ENCODE data around the gene LEPR.

LEPR gene

DNA sequence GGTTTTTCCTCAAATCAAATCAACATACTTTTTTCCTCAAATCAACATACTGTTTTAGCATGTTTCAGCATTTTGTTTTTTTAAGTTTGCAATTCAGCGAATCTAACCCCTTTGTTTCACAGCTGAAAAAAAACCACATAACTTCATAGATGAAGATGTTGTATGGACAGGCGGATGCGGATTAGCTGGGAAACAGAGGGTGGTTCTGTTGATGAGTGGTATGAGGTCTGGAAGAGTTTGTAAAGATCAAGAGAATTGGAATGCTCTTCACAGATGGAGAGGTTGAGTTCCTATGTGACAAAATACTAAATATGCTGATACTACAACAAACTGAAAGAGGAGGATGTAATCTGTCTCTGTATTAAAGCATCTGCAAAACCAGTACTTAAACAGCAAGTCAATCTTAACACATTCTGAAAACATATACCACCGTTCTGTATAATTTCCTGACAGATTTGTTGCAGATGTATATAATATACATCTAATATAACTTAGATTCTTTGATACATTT, 10.6 kb upstream of the LEPR start:
- DNase-seq (ENCODE audit: low read depth) = no peak

DNA sequence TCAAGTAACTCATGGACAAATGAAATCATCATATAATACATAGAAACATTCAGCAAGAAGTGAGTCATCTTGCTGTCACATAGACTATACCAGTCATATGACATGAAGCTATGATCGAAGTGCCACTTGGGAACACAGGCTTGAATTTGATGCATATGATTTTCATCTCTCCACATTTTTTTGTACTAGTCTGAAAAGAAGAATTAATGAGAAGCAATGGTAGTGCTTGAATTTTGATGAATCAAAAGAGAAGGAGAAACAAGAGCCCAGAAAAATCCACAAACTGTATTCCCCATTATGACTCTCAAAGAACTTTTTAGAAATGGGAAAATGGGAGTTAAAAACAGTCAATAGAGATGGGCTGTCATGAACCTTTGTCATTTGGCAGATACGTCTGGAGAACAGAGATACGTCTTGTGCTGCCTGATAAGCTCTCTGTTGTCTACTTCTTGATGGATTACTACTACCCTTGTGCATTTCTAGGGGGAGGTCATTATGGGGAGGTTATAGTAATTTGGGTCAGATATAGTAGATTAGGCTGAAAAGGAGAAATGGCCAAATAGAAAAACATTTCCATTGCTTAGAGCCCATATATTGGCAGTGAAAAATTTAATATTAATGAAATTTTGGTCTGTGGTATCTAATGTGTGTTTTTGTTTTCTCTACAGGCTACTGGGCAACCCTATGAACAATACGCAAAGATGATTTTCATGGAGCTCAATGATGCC, 8.0 kb upstream of the LEPR start:
- DNase-seq (ENCODE audit: low read depth) = no peak

GRCh38 chr1:65412984-65413375, 7.5 kb upstream of the LEPR start:
- DNase-seq (ENCODE audit: low read depth) = peak; percentile 65

DNA sequence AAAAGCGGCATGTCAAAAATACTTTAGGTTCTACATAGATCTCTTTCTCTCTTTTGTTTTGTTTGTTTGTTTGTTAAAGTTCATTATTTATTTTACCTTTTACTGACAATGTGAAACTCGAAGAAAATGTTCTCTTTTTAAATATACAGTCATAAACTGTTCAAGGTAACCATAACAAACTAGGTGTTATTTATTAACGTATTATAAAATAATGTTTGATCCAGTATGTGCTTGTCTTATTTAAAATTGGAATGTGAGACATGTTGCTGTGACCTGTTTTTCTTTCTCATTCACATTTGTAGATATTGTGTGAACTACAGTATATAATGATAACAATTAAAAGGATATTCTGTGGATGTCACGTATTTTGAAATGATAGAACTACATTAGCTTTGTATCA, 5.9 kb upstream of the LEPR start:
- no peak for DNase-seq (ENCODE audit: low read depth)

DNA sequence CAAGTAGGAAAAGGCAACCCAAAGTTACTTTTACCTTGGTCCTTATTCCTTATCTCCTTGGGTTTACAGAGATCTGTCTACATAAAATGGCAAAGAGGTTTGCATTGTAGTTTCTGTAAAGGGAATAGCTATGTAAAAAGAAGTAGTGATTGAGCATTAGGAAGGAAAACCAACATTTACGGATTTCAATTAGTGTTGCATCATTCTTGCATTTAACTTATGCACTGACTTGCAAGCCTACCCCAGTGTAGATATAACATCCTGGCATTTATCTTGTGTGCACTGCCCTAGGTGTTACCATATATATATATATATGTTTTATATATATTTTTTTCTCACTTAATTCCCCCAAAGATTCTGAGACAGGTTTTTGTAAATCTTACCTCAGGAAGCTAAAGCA, 3.7 kb upstream of the LEPR start:
- no peak for DNase-seq (ENCODE audit: low read depth)

GRCh38 chr1:65417729-65418128, 2.7 kb upstream of the LEPR start:
- no peak for DNase-seq (ENCODE audit: low read depth)

- no peak for DNase-seq (ENCODE audit: low read depth)
Observed at GRCh38 chr1:65418522-65419185, 1.8 kb upstream of the LEPR start.

GRCh38 chr1:65419681-65420589, 533 bp upstream of the LEPR start:
- peak; percentile 81 for DNase-seq (ENCODE audit: low read depth)

DNA sequence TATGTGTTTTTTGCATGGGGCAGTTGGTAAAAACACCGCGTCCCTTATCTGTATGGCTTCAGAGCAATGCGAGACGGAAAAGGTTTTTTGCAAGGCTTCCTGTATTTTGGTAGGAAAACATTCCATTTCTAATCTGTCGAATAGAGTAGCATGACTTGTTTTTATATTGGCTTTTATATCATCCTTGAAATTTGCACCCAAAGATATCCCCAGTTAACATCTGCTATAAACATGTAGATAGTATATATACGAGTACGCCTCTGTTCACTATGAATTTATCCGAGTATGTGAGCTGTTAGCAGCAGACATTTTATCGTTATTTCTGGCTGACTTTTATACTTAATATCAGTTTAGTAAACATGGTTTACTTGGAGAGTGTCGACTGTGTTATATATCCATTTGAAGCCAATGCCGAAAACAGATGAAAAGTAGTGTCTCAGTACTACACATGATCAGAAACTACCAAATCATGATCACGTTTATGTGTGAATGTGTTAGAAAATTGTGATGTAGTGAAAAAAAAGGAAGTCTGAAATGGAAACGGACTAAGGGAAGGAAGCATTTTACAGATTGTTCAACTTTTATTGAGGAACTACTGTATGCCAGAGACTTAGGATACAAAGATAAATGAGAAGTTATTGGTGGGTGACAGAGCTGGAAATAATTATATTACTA, 1.0 kb downstream of the LEPR start:
- no peak for DNase-seq (ENCODE audit: low read depth)

DNA sequence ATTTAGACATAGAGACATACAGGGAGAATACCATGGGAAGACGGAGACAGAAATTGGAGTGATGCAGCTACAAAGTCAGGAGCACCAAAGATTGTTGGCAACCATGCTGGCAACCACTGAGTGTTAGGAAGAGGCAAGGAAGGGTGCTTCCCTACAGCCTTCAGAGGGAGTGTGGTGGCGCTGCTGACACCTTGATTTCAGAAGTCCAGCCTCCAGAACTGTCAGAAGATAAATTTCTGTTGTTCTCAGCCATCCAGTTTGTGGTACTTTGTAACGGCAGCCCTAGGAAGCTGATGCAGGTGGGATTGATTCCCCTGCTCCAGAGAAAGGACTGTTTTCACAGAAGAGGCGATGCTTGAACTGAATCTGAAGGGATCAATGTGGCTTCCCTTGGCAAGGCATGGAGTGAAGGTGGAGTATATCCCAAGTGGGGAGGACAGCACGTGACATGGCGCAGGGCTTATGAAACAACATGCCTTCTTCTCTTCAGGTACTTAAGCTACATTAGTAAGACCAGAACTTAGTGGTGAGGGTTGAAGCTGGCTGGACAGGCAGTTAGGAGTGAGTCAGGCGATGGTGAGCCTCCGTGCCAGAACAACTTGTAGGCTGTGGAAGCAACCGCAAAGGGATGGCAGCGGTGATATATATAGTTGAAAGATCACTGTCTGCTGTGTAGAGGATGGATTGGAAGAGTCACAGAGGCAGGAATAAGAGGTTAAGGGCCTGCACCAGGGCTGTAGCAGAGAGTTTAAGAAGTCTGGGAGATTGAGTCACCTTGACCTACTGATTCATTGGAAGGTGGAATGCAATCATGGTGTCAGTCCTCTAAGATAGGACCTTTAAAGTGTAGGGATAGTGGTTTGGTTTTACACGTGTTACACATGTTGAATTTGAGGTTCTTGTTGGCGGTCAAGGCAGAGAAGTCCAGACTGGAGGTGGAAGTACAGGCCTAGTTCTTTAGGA, 2.1 kb downstream of the LEPR start:
- no peak for DNase-seq (ENCODE audit: low read depth)

DNA sequence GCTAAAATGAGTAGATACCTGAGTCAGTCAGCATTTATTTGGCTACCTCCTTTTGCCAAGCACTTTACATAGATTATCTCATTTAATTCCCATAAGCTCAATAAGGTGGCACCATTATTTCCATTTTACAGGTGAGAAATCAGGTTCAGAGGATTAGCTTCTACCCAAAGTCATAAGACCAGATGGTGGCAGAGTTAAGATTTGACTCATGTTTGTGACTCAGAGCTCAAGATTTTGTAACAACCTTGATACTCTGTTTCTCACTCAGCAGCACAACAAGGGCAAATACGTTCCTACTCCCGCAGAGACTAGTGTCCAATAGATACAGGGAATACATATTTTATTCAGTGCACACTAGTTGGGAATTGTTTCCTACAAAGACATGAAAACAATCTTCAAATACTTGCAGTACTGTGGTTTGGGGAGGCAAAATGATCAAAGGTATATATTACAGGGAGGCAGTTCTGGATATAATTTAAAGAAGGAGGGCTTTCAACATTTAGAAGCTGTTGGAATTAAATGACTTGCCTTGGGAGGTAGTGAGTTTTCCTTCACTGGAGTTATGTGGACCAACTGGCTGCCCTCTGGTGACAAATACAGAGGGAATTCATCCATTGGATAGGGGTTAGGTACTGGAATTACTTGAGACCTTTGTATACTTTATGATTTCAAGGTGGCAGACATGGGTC, 3.6 kb downstream of the LEPR start:
- peak; percentile 89 for DNase-seq (ENCODE audit: low read depth)

GRCh38 chr1:65424573-65424889, 4.1 kb downstream of the LEPR start:
- DNase-seq (ENCODE audit: low read depth) = no peak

GRCh38 chr1:65425006-65425405, 4.5 kb downstream of the LEPR start:
- no peak for DNase-seq (ENCODE audit: low read depth)

DNA sequence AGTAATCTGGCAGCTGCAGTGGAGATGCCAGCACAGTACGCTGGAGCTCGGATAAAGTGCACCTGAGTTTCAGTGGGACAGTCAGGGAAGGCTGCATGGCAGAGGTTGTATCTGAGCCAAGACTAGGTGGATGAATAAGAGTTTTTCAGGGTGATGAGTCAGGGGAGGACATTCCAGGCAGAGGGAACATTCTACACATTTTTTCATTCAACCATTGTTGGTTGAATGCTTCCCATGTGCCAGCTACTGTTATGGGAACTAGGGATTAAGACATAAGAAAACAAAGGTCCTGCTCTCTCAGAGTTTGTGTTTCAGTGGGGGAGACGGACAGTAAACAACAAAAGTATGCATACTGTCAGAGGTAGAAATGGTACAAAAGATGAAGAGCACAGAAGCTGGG, 5.2 kb downstream of the LEPR start:
- peak; percentile 94 for DNase-seq (ENCODE audit: low read depth)

- DNase-seq (ENCODE audit: low read depth) = no peak
Observed at GRCh38 chr1:65429078-65429477, 8.6 kb downstream of the LEPR start.

DNA sequence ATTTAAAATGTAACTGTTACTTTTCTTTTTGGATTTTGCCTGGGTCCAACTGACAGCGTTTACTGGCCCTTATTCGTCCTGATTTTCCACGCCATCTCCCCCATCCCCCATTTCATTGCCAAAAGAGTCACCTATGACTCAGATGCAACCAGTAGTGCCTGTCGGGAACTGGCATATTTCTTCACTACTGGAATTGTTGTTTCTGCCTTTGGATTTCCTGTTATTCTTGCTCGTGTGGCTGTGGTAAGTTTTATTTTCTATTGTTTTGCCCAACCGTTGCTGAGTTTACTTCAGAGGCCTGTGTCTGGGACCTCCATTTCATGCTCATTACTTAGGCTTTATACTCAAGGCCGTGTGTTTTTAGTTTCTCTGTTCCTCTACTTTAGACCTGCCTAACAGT, 9.3 kb downstream of the LEPR start:
- DNase-seq (ENCODE audit: low read depth) = peak; percentile 86

- no peak for DNase-seq (ENCODE audit: low read depth)
Observed at GRCh38 chr1:65431111-65431705, 10.7 kb downstream of the LEPR start.

- no peak for DNase-seq (ENCODE audit: low read depth)
Observed at GRCh38 chr1:65432918-65433317, 12.4 kb downstream of the LEPR start.

DNA sequence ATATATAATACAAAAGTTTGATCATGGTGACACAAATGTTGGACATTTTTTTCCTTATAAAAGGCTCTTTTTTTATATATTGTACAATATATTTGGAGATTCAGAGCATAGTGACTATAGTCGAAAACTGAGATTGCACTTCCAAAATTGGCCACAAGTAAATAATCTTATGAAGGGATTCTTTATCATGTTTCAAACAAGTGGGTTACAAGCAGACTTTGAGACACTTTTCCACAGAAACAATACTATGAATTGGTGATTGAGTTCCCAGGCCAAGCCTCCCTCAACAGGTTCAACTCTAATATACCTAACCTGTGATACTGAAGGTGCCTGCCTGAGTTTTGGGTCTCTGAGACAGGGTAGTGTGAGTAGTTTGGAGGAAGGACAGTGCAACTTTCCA, 13.8 kb downstream of the LEPR start:
- no peak for DNase-seq (ENCODE audit: low read depth)

GRCh38 chr1:65434760-65435159, 14.3 kb downstream of the LEPR start:
- no peak for DNase-seq (ENCODE audit: low read depth)
